GM23248 (cell line): Measurements from ENCODE around the gene RRAS2. TPM values are rescaled to one million over a fixed set of nuclear protein-coding genes. Genes with fewer than 3 reads are reported as not detected.

Experiments
- DNase-seq: peaks from one replicate; pipeline ENCODE4 v3.0.0-alpha.2; 2015
- H2AFZ ChIP-seq: fragments of 200-600 bp; sonication (generic); 2 replicates; pipeline ENCODE4 v1.6.1; 2016; ENCODE audit warnings: antibody characterized with exemption
- H3F3A ChIP-seq: fragments of 200-600 bp; sonication (generic); 2 replicates; pipeline ENCODE4 v1.6.1; 2016; ENCODE audit warnings: mild to moderate bottlenecking, antibody characterized with exemption, mixed run types; ENCODE audit not compliant: insufficient read depth
- H3K27ac ChIP-seq: fragments of 200-600 bp; sonication (generic); 2 replicates; pipeline ENCODE4 v1.5.1; 2016; ENCODE audit warnings: mild to moderate bottlenecking
- H3K27me3 ChIP-seq: fragments of 200-600 bp; sonication (generic); replicated peaks from 2 replicates; pipeline ENCODE4 v1.6.1; 2016; ENCODE audit warnings: mild to moderate bottlenecking; ENCODE audit not compliant: insufficient read depth
- H3K36me3 ChIP-seq: fragments of 200-600 bp; sonication (generic); 2 replicates; pipeline ENCODE4 v1.6.1; 2016; ENCODE audit warnings: low read depth, mild to moderate bottlenecking
- H3K4me1 ChIP-seq: fragments of 200-600 bp; sonication (generic); 2 replicates; pipeline ENCODE4 v1.6.1; 2016; ENCODE audit warnings: mild to moderate bottlenecking; ENCODE audit not compliant: insufficient read depth
- H3K4me2 ChIP-seq: fragments of 200-600 bp; sonication (generic); one replicate; pipeline ENCODE4 v1.6.1; 2016; ENCODE audit warnings: mild to moderate bottlenecking; ENCODE audit not compliant: unreplicated experiment
- H3K4me3 ChIP-seq: fragments of 200-600 bp; sonication (generic); 2 replicates; pipeline ENCODE4 v1.5.1; 2016; ENCODE audit warnings: mild to moderate bottlenecking
- H3K79me2 ChIP-seq: fragments of 200-600 bp; sonication (generic); 2 replicates; pipeline ENCODE4 v1.6.1; 2016; ENCODE audit warnings: mild to moderate bottlenecking; ENCODE audit not compliant: insufficient read depth
- H3K9ac ChIP-seq: fragments of 200-600 bp; sonication (generic); 2 replicates; pipeline ENCODE4 v1.6.1; 2016; ENCODE audit warnings: mild to moderate bottlenecking
- H3K9me2 ChIP-seq: fragments of 200-600 bp; sonication (generic); 2 replicates; pipeline ENCODE4 v1.6.1; 2016; ENCODE audit warnings: mixed run types, mild to moderate bottlenecking, moderate library complexity; ENCODE audit not compliant: insufficient read depth
- H3K9me3 ChIP-seq: fragments of 200-600 bp; sonication (generic); one replicate; pipeline ENCODE4 v1.6.1; 2017; ENCODE audit warnings: low read depth
- H4K20me1 ChIP-seq: fragments of 200-600 bp; sonication (generic); 2 replicates; pipeline ENCODE4 v1.6.0; 2016; ENCODE audit not compliant: insufficient read depth
- EZH2 ChIP-seq: fragments of 200-600 bp; sonication (generic); IDR thresholded peaks from 2 replicates; pipeline ENCODE4 v1.6.1; 2018; ENCODE audit warnings: antibody characterized with exemption, mild to moderate bottlenecking; ENCODE audit not compliant: insufficient read depth, poor library complexity, severe bottlenecking
- EZH2phosphoT487 ChIP-seq: fragments of 200-600 bp; sonication (generic); IDR thresholded peaks from 2 replicates; pipeline ENCODE4 v1.6.1; 2018; ENCODE audit warnings: antibody characterized with exemption, moderate library complexity, mild to moderate bottlenecking, low read depth; ENCODE audit not compliant: insufficient read depth
- WGBS, 2 experiments: methylation state at CpG; one replicate each; pipeline ENCODE4 v1.1.6; 2015 to 2017; ENCODE audit warnings: low lambda C conversion rate in 2 of 2, low coverage in 1 of 2; ENCODE audit errors: missing lambda C conversion rate in 2 of 2; 5-methylcytosine and 5-hydroxymethylcytosine counted together
- in situ Hi-C: fragments of 300-500 bp; cut with MboI; formaldehyde crosslinking; loops from 2 replicates; pipeline ENCODE4 v1.15.0; 2020
- polyA plus RNA-seq: library from polyadenylated mRNA; unstranded; fragments of >200 nt; fragmentation: Nextera tagmentation; extraction: Ambion mirVana; gene quantifications from 2 replicates; pipeline ENCODE4 v1.2.1, GENCODE V29; 2016
- total RNA-seq: library from RNA; depleted of rRNA; stranded (reverse); fragments of >200 nt; shearing (Covaris generic); gene quantifications from 2 replicates; pipeline ENCODE4 v1.2.3, GENCODE V29; 2014

Gene RRAS2
- total and polyA plus RNA-seq, 2 experiments from 2014 or later = 268 to 382 TPM

DNA sequence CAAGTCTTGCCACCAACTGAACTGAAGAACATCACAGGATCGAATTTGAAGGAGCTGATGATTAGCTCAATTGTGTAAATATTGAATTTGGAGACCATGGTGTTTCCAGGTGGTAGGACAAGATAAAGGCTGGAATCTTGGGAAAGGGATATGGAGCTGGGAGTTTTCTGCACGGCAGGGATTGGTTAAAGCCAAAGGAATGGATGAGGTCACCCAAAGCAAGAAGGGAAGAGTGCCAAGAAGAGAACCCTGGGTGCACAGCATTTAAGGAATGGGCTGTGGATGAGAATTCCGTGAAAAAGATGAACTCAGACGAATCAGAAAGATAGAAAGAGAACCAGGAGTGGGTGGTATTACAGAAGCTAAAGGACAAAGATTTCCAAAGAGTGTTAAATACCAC is 29.4 kb upstream of the RRAS2 start:
- Histone ChIP-seq H2AFZ (no peak overlapping the region), H3K36me3 (no peaks in the 10 kb centered on the region), H3K9me2 (no peaks in the 10 kb centered on the region), H3F3A (peaks cover 28% of the 10 kb centered on the region), H3K27me3 (no peaks in the 10 kb centered on the region), H3K79me2 (no peaks in the 10 kb centered on the region), H3K4me2 (no peak overlapping the region), H3K9me3 (no peaks in the 10 kb centered on the region), H3K4me1 (peaks cover 44% of the 10 kb centered on the region), H3K4me3 (no peak overlapping the region), H3K27ac (no peak overlapping the region), H3K9ac (no peak overlapping the region), H4K20me1 (no peaks in the 10 kb centered on the region)
- no peak for TF ChIP-seq EZH2phosphoT487
- no peak for TF ChIP-seq EZH2
- in situ Hi-C loops = no loop called here
- 64 to 67% methylated on average over 4 of the region's 4 CpGs for WGBS, 2 experiments
- DNase-seq = peak; percentile 37

DNA sequence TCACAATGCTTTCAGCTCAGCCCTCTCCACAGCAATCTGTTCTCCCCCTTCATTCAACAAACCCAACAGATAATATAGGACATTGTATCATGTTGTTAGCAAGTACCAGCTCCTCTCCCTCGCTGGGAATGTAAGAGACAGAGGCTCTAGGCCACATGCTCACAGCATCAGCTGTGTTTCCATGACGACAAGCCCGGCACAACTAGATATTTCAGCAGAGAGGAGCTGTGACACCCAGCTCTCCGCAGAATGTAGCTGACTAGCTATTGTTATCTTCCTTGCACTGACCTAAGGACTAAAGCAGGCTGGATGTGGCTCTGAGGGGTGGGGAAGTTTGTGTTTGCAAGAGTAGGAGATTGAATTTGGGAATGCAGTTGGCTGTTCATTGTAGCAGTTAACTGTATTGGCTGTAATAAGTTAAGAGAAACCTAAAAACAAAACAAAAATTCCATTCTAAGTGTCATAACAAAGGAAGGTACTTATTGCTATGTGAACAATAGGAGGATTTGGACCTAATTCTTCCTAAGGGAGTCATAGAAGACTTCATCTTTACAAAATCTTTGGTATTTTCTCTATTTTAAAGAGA is 28.0 kb upstream of the RRAS2 start:
- WGBS, 2 experiments = 36 to 38% methylated on average over 4 of the region's 4 CpGs
- Histone ChIP-seq H3K4me2 (peak overlapping the region; percentile 41), H3K9me2 (no peaks in the 10 kb centered on the region), H3K9ac (peak overlapping the region; percentile 70), H2AFZ (0 out of 2 replicates have a peak overlapping the region, but pooled peaks have one; percentile 8), H3K79me2 (no peaks in the 10 kb centered on the region), H3K27ac (peak overlapping the region; percentile 90), H3K4me1 (peaks cover 44% of the 10 kb centered on the region), H3K4me3 (no peak overlapping the region), H3F3A (peaks cover 28% of the 10 kb centered on the region), H3K36me3 (no peaks in the 10 kb centered on the region), H3K27me3 (no peaks in the 10 kb centered on the region), H4K20me1 (no peaks in the 10 kb centered on the region), H3K9me3 (no peaks in the 10 kb centered on the region)
- in situ Hi-C loops = no loop called here
- DNase-seq = peak; percentile 94
- TF ChIP-seq EZH2 = no peak

- H2AFZ ChIP-seq = no peak overlapping the region
- TF ChIP-seq EZH2 (no peak), EZH2phosphoT487 (no peak)
- H3K4me1 ChIP-seq = peaks cover 49% of the 10 kb centered on the region
- H3K27me3 ChIP-seq = no peaks in the 10 kb centered on the region
- no peak for DNase-seq
- H3K4me3 ChIP-seq = no peak overlapping the region
- no peaks in the 10 kb centered on the region for H4K20me1 ChIP-seq
- H3K9ac ChIP-seq = peak overlapping the region; percentile 70; the same call in 1 of the 2 replicates
- no peaks in the 10 kb centered on the region for H3K36me3 ChIP-seq
- H3K27ac ChIP-seq = peak overlapping the region; percentile 90
- H3K79me2 ChIP-seq = no peaks in the 10 kb centered on the region
- in situ Hi-C loops = no loop called here
- no peak overlapping the region for H3K4me2 ChIP-seq
- peaks cover 28% of the 10 kb centered on the region for H3F3A ChIP-seq
- H3K9me3 ChIP-seq = no peaks in the 10 kb centered on the region
- H3K9me2 ChIP-seq = no peaks in the 10 kb centered on the region
These were observed 27.1 kb upstream of the RRAS2 start for GRCh38 chr11:14386081-14386480.

- DNase-seq = peak; percentile 80
- no peak overlapping the region for H3K27ac ChIP-seq
These were observed 25.4 kb upstream of the RRAS2 start for GRCh38 chr11:14384338-14384737.

DNA sequence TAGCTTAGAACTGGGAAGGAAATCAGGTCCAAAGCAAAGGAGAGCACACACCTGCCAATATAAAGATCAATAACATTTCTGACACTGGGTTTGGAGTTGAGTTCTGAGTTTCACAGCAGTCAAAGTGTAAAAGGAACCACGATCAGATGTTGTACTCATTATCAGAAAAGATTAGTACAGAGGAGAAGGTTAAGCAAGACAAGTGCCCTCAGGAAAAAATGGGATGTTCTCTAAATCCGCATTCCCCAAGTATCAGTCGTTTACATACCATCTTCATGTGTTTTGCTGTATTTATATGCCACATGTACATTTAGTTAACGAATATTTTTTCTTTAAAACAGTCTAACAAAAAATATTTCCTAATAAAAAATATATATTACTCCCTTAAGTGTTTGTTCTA is 23.0 kb upstream of the RRAS2 start:
- no peak overlapping the region for H3K9ac ChIP-seq
- no peaks in the 10 kb centered on the region for H3K36me3 ChIP-seq
- no peaks in the 10 kb centered on the region for H3K9me3 ChIP-seq
- H3K4me2 ChIP-seq = peak overlapping the region; percentile 81
- peak overlapping the region; percentile 89 for H2AFZ ChIP-seq
- peaks cover 41% of the 10 kb centered on the region for H3K4me1 ChIP-seq
- H4K20me1 ChIP-seq = no peaks in the 10 kb centered on the region
- H3K27ac ChIP-seq = no peak overlapping the region
- H3K27me3 ChIP-seq = no peaks in the 10 kb centered on the region
- no peak overlapping the region for H3K4me3 ChIP-seq
- no peak for DNase-seq
- in situ Hi-C loops = no loop called here
- 93 to 95% methylated on average over 4 of the region's 4 CpGs for WGBS, 2 experiments
- peaks cover 19% of the 10 kb centered on the region for H3F3A ChIP-seq
- H3K9me2 ChIP-seq = no peaks in the 10 kb centered on the region
- H3K79me2 ChIP-seq = no peaks in the 10 kb centered on the region
- TF ChIP-seq EZH2phosphoT487 = no peak
- TF ChIP-seq EZH2 = no peak

More at GRCh38 chr11:14384338-14384737, 25.4 kb upstream of the RRAS2 start:
- H3K79me2 ChIP-seq = no peaks in the 10 kb centered on the region
- no peak overlapping the region for H3K4me2 ChIP-seq
- no peaks in the 10 kb centered on the region for H4K20me1 ChIP-seq
- H3K4me3 ChIP-seq = no peak overlapping the region
- H3K27me3 ChIP-seq = no peaks in the 10 kb centered on the region
- no peaks in the 10 kb centered on the region for H3K9me3 ChIP-seq
- peaks cover 33% of the 10 kb centered on the region for H3F3A ChIP-seq
- TF ChIP-seq EZH2 (no peak), EZH2phosphoT487 (no peak)
- H3K4me1 ChIP-seq = peaks cover 55% of the 10 kb centered on the region
- in situ Hi-C loops = no loop called here
- no peaks in the 10 kb centered on the region for H3K9me2 ChIP-seq
- no peak overlapping the region for H2AFZ ChIP-seq
- H3K36me3 ChIP-seq = no peaks in the 10 kb centered on the region
- WGBS, 2 experiments = 44 to 60% methylated on average over 1 of the region's 1 CpG
- H3K9ac ChIP-seq = no peak overlapping the region
